K562 (cell line): Measurements from ENCODE around the gene COL25A1. TPM values are rescaled to one million over a fixed set of nuclear protein-coding genes. Genes with fewer than 3 reads are reported as not detected.

Experiments used
- ATF4 ChIP-seq: fragments of 450-650 bp; formaldehyde crosslinking; IDR thresholded peaks from 2 replicates; pipeline ENCODE4 v1.4.0; 2022; ENCODE audit warnings: mild to moderate bottlenecking, moderate library complexity
- CC2D1A ChIP-seq: fragments of 450-650 bp; IDR thresholded peaks from 2 replicates; pipeline ENCODE4 v1.6.1; 2017; ENCODE audit warnings: mild to moderate bottlenecking
- CTCF ChIP-seq, 3 experiments: IDR thresholded peaks in 2 of 3; conservative IDR thresholded peaks in 1 of 3; 2 replicates each; pipeline ENCODE4 v1.5.1; 2011 to 2012; ENCODE audit warnings: low read length in 3 of 3, mild to moderate bottlenecking in 3 of 3, control low read depth in 2 of 3, improper control_type of control experiment in 1 of 3, inconsistent platforms in 1 of 3, low read depth in 1 of 3, mixed read lengths in 1 of 3, moderate library complexity in 1 of 3; ENCODE audit not compliant: insufficient read depth in 2 of 3
- E2F6 ChIP-seq, 2 experiments: IDR thresholded peaks; 2 replicates each; pipeline ENCODE4 v1.6.1; 2011; ENCODE audit warnings: borderline replicate concordance in 1 of 2, control low read depth in 1 of 2, low read depth in 1 of 2, low read length in 1 of 2, mild to moderate bottlenecking in 1 of 2, mixed read lengths in 1 of 2, moderate library complexity in 1 of 2; ENCODE audit not compliant: insufficient read depth in 1 of 2, insufficient read length in 1 of 2, poor library complexity in 1 of 2, severe bottlenecking in 1 of 2; ENCODE audit errors: extremely low read depth in 1 of 2
- EP300 ChIP-seq: IDR thresholded peaks from 2 replicates; pipeline ENCODE4 v1.6.1; 2012; ENCODE audit warnings: low read length, improper control_type of control experiment
- JUN ChIP-seq, 2 experiments: sonication (generic) in 1 of 2; formaldehyde crosslinking in 1 of 2; IDR thresholded peaks; 2 replicates each; pipeline versions ENCODE4 v1.6.1 to v1.8.0; 2012 to 2022; ENCODE audit warnings: borderline replicate concordance in 2 of 2, mild to moderate bottlenecking in 2 of 2, improper control_type of control experiment in 1 of 2, low read depth in 1 of 2, low read length in 1 of 2, missing genetic modification reagents in 1 of 2
- KDM1A ChIP-seq, 2 experiments: fragments of 450-650 bp; IDR thresholded peaks; 2 replicates each; pipeline ENCODE4 v1.6.1; 2016; ENCODE audit warnings: mild to moderate bottlenecking in 2 of 2
- KLF16 ChIP-seq: IDR thresholded peaks from 2 replicates; pipeline ENCODE4 v1.6.1; 2016; ENCODE audit warnings: antibody characterized with exemption
- MTA2 ChIP-seq: fragments of 450-650 bp; IDR thresholded peaks from 2 replicates; pipeline ENCODE4 v1.6.1; 2016; ENCODE audit warnings: low read depth
- NFXL1 ChIP-seq: fragments of 450-650 bp; formaldehyde crosslinking; IDR thresholded peaks from 2 replicates; pipeline ENCODE4 v1.4.0; 2021; ENCODE audit warnings: mild to moderate bottlenecking
- NONO ChIP-seq, 2 experiments: fragments of 200-400 bp in 1 of 2; fragments of 450-650 bp in 1 of 2; formaldehyde crosslinking in 1 of 2; IDR thresholded peaks; 2 replicates each; pipeline ENCODE4 v1.6.1; 2017; ENCODE audit warnings: low read depth in 2 of 2, mild to moderate bottlenecking in 2 of 2, moderate library complexity in 2 of 2, low read length in 1 of 2
- STAT5A ChIP-seq: IDR thresholded peaks from 2 replicates; pipeline ENCODE4 v1.6.1; 2012; ENCODE audit warnings: low read length, inconsistent platforms, borderline replicate concordance
- TCF15 ChIP-seq: fragments of 250-450 bp; sonication (Bioruptor Pico); IDR thresholded peaks from 2 replicates; pipeline ENCODE4 v1.8.0; 2022; ENCODE audit warnings: moderate library complexity, mild to moderate bottlenecking, inconsistent platforms
- TEAD4 ChIP-seq, 2 experiments: sonication (generic) in 1 of 2; formaldehyde crosslinking in 1 of 2; IDR thresholded peaks; 2 replicates each; pipeline versions ENCODE4 v1.6.1 to v1.8.0; 2012 to 2022; ENCODE audit warnings: borderline replicate concordance in 1 of 2, inconsistent platforms in 1 of 2, low read length in 1 of 2, mild to moderate bottlenecking in 1 of 2, missing genetic modification reagents in 1 of 2
- XRCC4 ChIP-seq: IDR thresholded peaks from one replicate; pipeline ENCODE4 v1.6.1; 2011; ENCODE audit not compliant: insufficient read depth, insufficient read length; ENCODE audit errors: extremely low read depth
- ZC3H8 ChIP-seq: fragments of 450-650 bp; IDR thresholded peaks from 2 replicates; pipeline ENCODE4 v1.6.1; 2017
- ZNF175 ChIP-seq: fragments of 200-800 bp; sonication (Bioruptor generic); IDR thresholded peaks from 2 replicates; pipeline ENCODE4 v1.6.1; 2016; ENCODE audit warnings: low read depth, mild to moderate bottlenecking, missing genetic modification characterization, missing compliant biosample characterization
- ZNF431 ChIP-seq: sonication (generic); formaldehyde crosslinking; IDR thresholded peaks from 2 replicates; pipeline ENCODE4 v1.8.0; 2022; ENCODE audit warnings: mild to moderate bottlenecking, missing genetic modification reagents
- polyA plus RNA-seq, 8 experiments: library from polyadenylated mRNA; depleted of rRNA in 4 of 8; stranded (reverse) in 5 of 8; unstranded in 3 of 8; fragments of >200 nt; fragmentation: Nextera tagmentation in 2 of 8; fragmentation: Illumina TruSeq in 1 of 8; extraction: Ambion mirVana in 2 of 8; extraction: Trizol in 1 of 8; gene quantifications; 2 replicates each; pipeline versions ENCODE4 v1.2.1 to v1.2.3, GENCODE V29; 2011 to 2014; ENCODE audit warnings: inconsistent platforms in 1 of 8, missing spikeins in 1 of 8
- total RNA-seq, 7 experiments: library from RNA; depleted of rRNA in 6 of 7; stranded (reverse); fragments of >200 nt in 6 of 7; fragmentation: Illumina TruSeq in 2 of 7; extraction: Trizol in 2 of 7; gene quantifications; 2 replicates each; pipeline versions ENCODE4 v1.2.1 to v1.2.3, GENCODE V29; 2011 to 2021; ENCODE audit warnings: low replicate concordance in 1 of 7

The COL25A1 gene
- total and polyA plus RNA-seq, 9 of the 15 experiments (the other 6 are each of a cell fraction or from before 2014, with no cell fraction given) = 0.03 to 0.62 (median 0.27) TPM

- TF ChIP-seq ATF4 (CRISPR knock-in tag) (no peak), NFXL1 (no peak), CTCF (IDR thresholded peaks at IDR 0.05 in 2 of 3, conservative IDR thresholded peaks at IDR 0.05 in 1 of 3; ENCODE audit: insufficient read depth in 2 of 3, low read depth in 1 of 3, low read length in 3 of 3) (0 out of 6 replicates have a peak, but pooled peaks of 1 of the 3 experiments have one; percentile 3), CC2D1A (peak; percentile 86; the same call in 1 of the 2 replicates), ZC3H8 (no peak), MTA2 (peak; percentile 86), EP300 (peak; percentile 93), ZNF431 (CRISPR knock-in tag) (no peak), JUN (IDR thresholded peaks at IDR 0.05; ENCODE audit: borderline replicate concordance, low read depth, low read length) (0 out of 2 replicates have a peak, but pooled peaks have one; percentile 22), JUN (CRISPR knock-in tag; IDR thresholded peaks at IDR 0.05; ENCODE audit: borderline replicate concordance) (no peak), KDM1A (IDR thresholded peaks at IDR 0.05) (peak; percentile 77 to 78), KLF16 (peak; percentile 84), TCF15 (CRISPR knock-in tag) (no peak), E2F6 (IDR thresholded peaks at IDR 0.05; ENCODE audit: borderline replicate concordance in 1 of 2, extremely low read depth in 1 of 2, insufficient read depth in 1 of 2, insufficient read length in 1 of 2, low read depth in 1 of 2, low read length in 1 of 2, poor library complexity in 1 of 2, severe bottlenecking in 1 of 2) (peak; percentile 31 to 40), XRCC4 (no peak), TEAD4 (IDR thresholded peaks at IDR 0.05; ENCODE audit: low read length) (peak; percentile 94), TEAD4 (CRISPR knock-in tag; IDR thresholded peaks at IDR 0.05; ENCODE audit: borderline replicate concordance) (no peak), NONO (IDR thresholded peaks at IDR 0.05; ENCODE audit: low read depth in 2 of 2, low read length in 1 of 2) (0 out of 4 replicates have a peak, but pooled peaks of 1 of the 2 experiments have one; percentile 16), ZNF175 (CRISPR knock-in tag) (peak; percentile 45; the same call in 1 of the 2 replicates), STAT5A (peak; percentile 83)
Observed at GRCh38 chr4:109174224-109174953, 128.1 kb downstream of the COL25A1 start (continued).
